Spinal cord (tissue), 10 donors: ENCODE results near the gene DRAM2. TPM values are rescaled to one million over a fixed set of nuclear protein-coding genes. Genes with fewer than 3 reads are reported as not detected.
"Not testable (repeated sequence)": the region's sequence is repeated elsewhere in the genome, so short reads cannot be mapped to it uniquely, and the experiment has no call there.

Experiments used
- DNase-seq, 6 donors: peaks; one replicate each; pipeline versions ENCODE4 v3.0.0 to v3.0.0-alpha.2; 2013 to 2015; ENCODE audit warnings: low spot score in 6 of 6, low read depth in 4 of 6
- H3K27ac ChIP-seq: one replicate; pipeline ENCODE4 v1.5.1; 2013; ENCODE audit warnings: low read depth, low read length, control low read depth
- H3K27me3 ChIP-seq: one replicate; pipeline ENCODE4 v1.6.1; 2013; ENCODE audit warnings: low read length; ENCODE audit not compliant: control insufficient read depth, insufficient read depth
- H3K36me3 ChIP-seq: one replicate; pipeline ENCODE4 v1.6.1; 2013; ENCODE audit warnings: low read length; ENCODE audit not compliant: control insufficient read depth, insufficient read depth
- H3K4me1 ChIP-seq: one replicate; pipeline ENCODE4 v1.6.1; 2013; ENCODE audit warnings: low read length; ENCODE audit not compliant: control insufficient read depth, insufficient read depth
- H3K4me3 ChIP-seq: one replicate; pipeline ENCODE4 v1.5.1; 2013; ENCODE audit warnings: low read depth, low read length, control low read depth
- H3K9me3 ChIP-seq: one replicate; pipeline ENCODE4 v1.6.1; 2013; ENCODE audit warnings: low read length; ENCODE audit not compliant: control insufficient read depth, insufficient read depth
- WGBS: methylation state at CpG from one replicate; pipeline ENCODE4 v1.1.5; 2013; ENCODE audit warnings: missing lambda C conversion rate; ENCODE audit not compliant: insufficient coverage; 5-methylcytosine and 5-hydroxymethylcytosine counted together
- polyA plus RNA-seq, 2 donors: library from polyadenylated mRNA; unstranded; fragments of 120-200 nt; gene quantifications; one replicate each; pipeline ENCODE4 v1.2.1, GENCODE V29; 2013; ENCODE audit not compliant: insufficient read length in 2 of 2
- small RNA-seq: library from RNA; depleted of rRNA; stranded (forward); fragments of <200 nt; gene quantifications from one replicate; pipeline ENCODE3, GENCODE V24; 2014; ENCODE audit warnings: low replicate concordance
- total RNA-seq, 2 donors: library from RNA; depleted of rRNA in 1 of 2; stranded (reverse); fragments of 120-200 nt in 1 of 2; fragments of >200 nt in 1 of 2; gene quantifications; one replicate each; pipeline versions ENCODE4 v1.2.3 to v1.2.4, GENCODE V29; 2013 to 2014
- donor health status: healthy.

DRAM2 gene
- total and polyA plus RNA-seq, 4 donors = 40.2 to 70.2 (median 45.6) TPM

- Histone ChIP-seq H3K9me3 (no peaks in the 10 kb centered on the region), H3K27ac (no peak overlapping the region), H3K36me3 (no peaks in the 10 kb centered on the region), H3K4me1 (no peaks in the 10 kb centered on the region), H3K4me3 (no peak overlapping the region), H3K27me3 (no peaks in the 10 kb centered on the region)
- no peak for DNase-seq
These were observed 50.3 kb downstream of the DRAM2 start for GRCh38 chr1:111089638-111090037.

- Histone ChIP-seq H3K27me3 (no peaks in the 10 kb centered on the region), H3K9me3 (no peaks in the 10 kb centered on the region), H3K36me3 (no peaks in the 10 kb centered on the region), H3K4me3 (no peak overlapping the region), H3K4me1 (no peaks in the 10 kb centered on the region), H3K27ac (no peak overlapping the region)
- DNase-seq = no peak
These were observed 54.2 kb downstream of the DRAM2 start for GRCh38 chr1:111085676-111086075.

DNA sequence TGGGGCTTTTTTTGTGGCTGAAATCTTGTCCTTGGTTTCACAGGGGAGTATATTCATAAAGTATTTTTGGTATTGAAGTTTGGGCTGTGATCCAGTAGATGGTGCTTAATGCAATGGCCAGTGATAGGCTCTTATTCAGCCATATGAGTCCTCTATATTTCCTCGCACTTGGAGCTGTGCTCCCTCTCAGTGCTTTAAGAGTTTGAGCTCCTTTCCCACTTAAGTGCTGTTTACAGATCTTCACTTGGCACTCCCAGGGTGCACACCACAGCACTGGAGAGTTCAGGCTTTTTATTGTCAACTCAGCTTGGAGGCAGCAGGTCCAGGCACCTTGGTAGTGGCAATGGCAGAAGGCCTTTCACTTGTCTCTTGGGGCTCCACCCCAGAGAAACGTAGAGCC lies 54.9 kb downstream of the DRAM2 start:
- H3K27ac ChIP-seq = no peak overlapping the region
- 60% methylated on average over 2 of the region's 2 CpGs for WGBS
- DNase-seq = no peak
- no peaks in the 10 kb centered on the region for H3K9me3 ChIP-seq
- H3K4me1 ChIP-seq = no peaks in the 10 kb centered on the region
- H3K4me3 ChIP-seq = no peak overlapping the region
- H3K36me3 ChIP-seq = no peaks in the 10 kb centered on the region
- H3K27me3 ChIP-seq = no peaks in the 10 kb centered on the region

- DNase-seq = no peak
- Histone ChIP-seq H3K27me3 (no peaks in the 10 kb centered on the region), H3K36me3 (no peaks in the 10 kb centered on the region), H3K4me1 (no peaks in the 10 kb centered on the region), H3K9me3 (no peaks in the 10 kb centered on the region), H3K4me3 (no peak overlapping the region), H3K27ac (no peak overlapping the region)
- 100% methylated on average over 1 of the region's 2 CpGs for WGBS
These were observed 57.3 kb downstream of the DRAM2 start for GRCh38 chr1:111082421-111083203.

DNA sequence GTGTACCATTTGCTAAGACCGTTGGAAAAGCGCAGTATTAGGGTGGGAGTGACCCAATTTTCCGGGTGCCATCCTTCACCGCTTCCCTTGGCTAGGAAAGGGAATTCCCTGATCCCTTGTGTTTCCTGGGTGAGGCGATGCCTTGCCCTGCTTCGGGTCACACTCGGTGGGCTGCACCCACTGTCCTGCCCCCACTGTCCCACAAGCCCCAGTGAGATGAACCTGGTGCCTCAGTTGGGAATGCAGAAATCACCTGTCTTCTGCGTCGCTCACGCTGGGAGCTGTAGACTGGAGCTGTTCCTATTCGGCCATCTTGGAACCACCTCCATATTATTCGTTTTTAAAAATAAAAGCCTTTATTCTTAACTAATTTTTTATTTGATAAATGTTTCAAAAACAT lies 60.6 kb downstream of the DRAM2 start:
- WGBS = 98% methylated on average over 6 of the region's 12 CpGs
- not testable (repeated sequence) for DNase-seq, H3K9me3 ChIP-seq, H3K4me3 ChIP-seq, H3K36me3 ChIP-seq, H3K27me3 ChIP-seq, H3K27ac ChIP-seq, H3K4me1 ChIP-seq

- not testable (repeated sequence) for H3K9me3 ChIP-seq, H3K4me1 ChIP-seq, DNase-seq, H3K27ac ChIP-seq, H3K4me3 ChIP-seq, H3K36me3 ChIP-seq, H3K27me3 ChIP-seq
- no CpG with 5 or more reads among the region's 4 CpGs for WGBS
These were observed 62.6 kb downstream of the DRAM2 start for GRCh38 chr1:111077312-111077711.

Small RNAs within 50 kb of the gene (small RNA-seq; reads per million reads assigned to genes)
- gene AL355816.1 = not detected

Other genes with a start within 250 kb of the DRAM2 start
- 10 to 100 TPM; 12.6 to 13.4 TPM for gene LRIF1, start 176.2 kb downstream of the DRAM2 start, total RNA-seq
- gene LRIF1, start 176.2 kb downstream of the DRAM2 start, polyA plus RNA-seq = 10 to 100 TPM; 11.8 to 16.5 TPM
- 10 to 100 TPM; 50.5 to 69.5 TPM for gene CEPT1, start 130 bp upstream of the DRAM2 start, total RNA-seq
- gene CEPT1, start 130 bp upstream of the DRAM2 start, polyA plus RNA-seq = 10 to 100 TPM; 36.9 to 37.3 TPM
- 10 to 100 TPM in 1 of 2 donors, 1 to 10 TPM in 1; 7.1 to 10.3 TPM for gene DENND2D, start 60.6 kb upstream of the DRAM2 start, total RNA-seq
- 1 to 10 TPM; 1.9 to 3.7 TPM for gene DENND2D, start 60.6 kb upstream of the DRAM2 start, polyA plus RNA-seq
- under 1 TPM; 0.89 to 0.94 TPM for gene CHI3L2, start 87.6 kb upstream of the DRAM2 start, total RNA-seq
- gene CHI3L2, start 87.6 kb upstream of the DRAM2 start, polyA plus RNA-seq = under 1 TPM in 1 of 2 donors, not detected in 1; 0.47 TPM
- not detected for gene CHIA, start 150.8 kb upstream of the DRAM2 start, total RNA-seq
- gene CHIA, start 150.8 kb upstream of the DRAM2 start, polyA plus RNA-seq = not detected